GM18867 (cell line): ENCODE results near the gene PES1.
"Not testable (repeated sequence)": the region's sequence is repeated elsewhere in the genome, so short reads cannot be mapped to it uniquely, and the experiment has no call there.

Experiments
- ATAC-seq: cut with Tn5 transposase; IDR thresholded peaks from one replicate; pipeline ENCODE4 v1.9.1; 2021; ENCODE audit warnings: mild to moderate bottlenecking, moderate library complexity; ENCODE audit not compliant: unreplicated experiment

PES1 gene

GRCh38 chr22:30556388-30556787 lies 35.3 kb downstream of the PES1 start:
- no peak for ATAC-seq

GRCh38 chr22:30555282-30556210 lies 36.2 kb downstream of the PES1 start:
- ATAC-seq = no peak

GRCh38 chr22:30553971-30554370 lies 37.7 kb downstream of the PES1 start:
- no peak for ATAC-seq

GRCh38 chr22:30552719-30553118 lies 39.0 kb downstream of the PES1 start:
- ATAC-seq = no peak

- not testable (repeated sequence) for ATAC-seq
These were observed 39.9 kb downstream of the PES1 start for GRCh38 chr22:30551813-30552212.

- no peak for ATAC-seq
These were observed 44.5 kb downstream of the PES1 start for GRCh38 chr22:30547188-30547587.

- no peak for ATAC-seq
These were observed 45.1 kb downstream of the PES1 start, which contains the start of gene SEC14L6 for GRCh38 chr22:30546616-30547015. SEC14L6 (minus strand) TSS chr22:30546741; CDS start chr22:30546682, 59 bp downstream.

GRCh38 chr22:30542811-30543188 lies 48.9 kb downstream of the PES1 start:
- ATAC-seq = no peak

- no peak for ATAC-seq
These were observed 49.5 kb downstream of the PES1 start for GRCh38 chr22:30541961-30542810.

- not testable (repeated sequence) for ATAC-seq
These were observed 50.2 kb downstream of the PES1 start for GRCh38 chr22:30541511-30541910.

- no peak for ATAC-seq
These were observed 52.3 kb downstream of the PES1 start for GRCh38 chr22:30539368-30539767.

- no peak for ATAC-seq
These were observed 53.4 kb downstream of the PES1 start for GRCh38 chr22:30538280-30538679.

GRCh38 chr22:30537083-30537731 lies 54.5 kb downstream of the PES1 start:
- ATAC-seq = no peak

- ATAC-seq = no peak
These were observed 56.5 kb downstream of the PES1 start for GRCh38 chr22:30535182-30535581.

- no peak for ATAC-seq
These were observed 59.8 kb downstream of the PES1 start for GRCh38 chr22:30531651-30532608.

- ATAC-seq = no peak
These were observed 65.1 kb downstream of the PES1 start for GRCh38 chr22:30526656-30527055.
